SK-N-SH (cell line): Measurements from ENCODE around the gene PRPH. TPM values are rescaled to one million over a fixed set of nuclear protein-coding genes. Genes with fewer than 3 reads are reported as not detected.

Experiments
- CTCF ChIA-PET: fragments of 300-600, 350-600 bp; formaldehyde crosslinking; extraction: SDS; loops from one replicate; lab custom pipeline; 2021; lab: Yijun Ruan, JAX
- POLR2A ChIA-PET: fragments of 350-600 bp; sonication (Branson Sonifier 250); formaldehyde crosslinking; extraction: SDS; loops from one replicate; lab custom pipeline; 2020; ENCODE audit warnings: antibody characterized with exemption, inconsistent platforms; lab: Yijun Ruan, JAX
- DNase-seq: peaks from one replicate; pipeline ENCODE4 v3.0.0; 2012
- H2AFZ ChIP-seq: fragments of 200-600 bp; sonication (generic); 2 replicates; pipeline ENCODE4 v1.8.1; 2016; ENCODE audit warnings: antibody characterized with exemption, mild to moderate bottlenecking, low read depth
- H3F3A ChIP-seq: fragments of 200-600 bp; sonication (generic); replicated peaks from 2 replicates; pipeline ENCODE3; 2016; ENCODE audit warnings: antibody characterized with exemption, mild to moderate bottlenecking; ENCODE audit not compliant: insufficient read depth
- H3K27ac ChIP-seq, 2 experiments: fragments of 200-500 bp in 1 of 2; fragments of 200-600 bp in 1 of 2; sonication (Bioruptor generic) in 1 of 2; sonication (generic), shearing (Covaris generic) in 1 of 2; 2 replicates each; pipeline versions ENCODE4 v1.5.1 to v1.6.1; 2014 to 2016; ENCODE audit warnings: low read depth in 2 of 2, inconsistent platforms in 1 of 2, low read length in 1 of 2, mild to moderate bottlenecking in 1 of 2, mixed read lengths in 1 of 2
- H3K27me3 ChIP-seq: fragments of 200-600 bp; sonication (generic), shearing (Covaris generic); 2 replicates; pipeline ENCODE4 v1.6.1; 2016; ENCODE audit warnings: mixed run types; ENCODE audit not compliant: insufficient read depth
- H3K36me3 ChIP-seq, 2 experiments: fragments of 200-500 bp in 1 of 2; fragments of 200-600 bp in 1 of 2; sonication (Bioruptor generic) in 1 of 2; sonication (generic) in 1 of 2; replicated peaks in 1 of 2; 2 replicates each; pipeline versions ENCODE3 to v1.5.1; 2014 to 2016; ENCODE audit warnings: low read length in 1 of 2, mild to moderate bottlenecking in 1 of 2; ENCODE audit not compliant: insufficient read depth in 2 of 2, control insufficient read depth in 1 of 2
- H3K4me1 ChIP-seq, 2 experiments: fragments of 200-500 bp in 1 of 2; fragments of 200-600 bp in 1 of 2; sonication (Bioruptor generic) in 1 of 2; sonication (generic), shearing (Covaris generic) in 1 of 2; 2 replicates each; pipeline versions ENCODE4 v1.5.1 to v1.6.1; 2014 to 2016; ENCODE audit warnings: low read depth in 1 of 2, low read length in 1 of 2, mixed run types in 1 of 2; ENCODE audit not compliant: insufficient read depth in 2 of 2, control insufficient read depth in 1 of 2
- H3K4me2 ChIP-seq: fragments of 200-600 bp; sonication (generic), shearing (Covaris generic); 2 replicates; pipeline ENCODE4 v1.6.1; 2017; ENCODE audit warnings: mixed run types
- H3K4me3 ChIP-seq, 2 experiments: fragments of 200-500 bp in 1 of 2; fragments of 200-600 bp in 1 of 2; sonication (Bioruptor generic) in 1 of 2; sonication (generic), shearing (Covaris generic) in 1 of 2; 2 replicates each; pipeline versions ENCODE4 v1.5.1 to v1.8.1; 2014 to 2016; ENCODE audit warnings: low read depth in 2 of 2, inconsistent platforms in 1 of 2, low read length in 1 of 2, mild to moderate bottlenecking in 1 of 2, mixed read lengths in 1 of 2, moderate library complexity in 1 of 2
- H3K79me2 ChIP-seq: fragments of 200-600 bp; sonication (generic); 2 replicates; pipeline ENCODE4 v1.8.1; 2017; ENCODE audit warnings: mild to moderate bottlenecking; ENCODE audit not compliant: insufficient read depth
- H3K9ac ChIP-seq: fragments of 200-600 bp; sonication (generic); 2 replicates; pipeline ENCODE4 v1.6.1; 2017; ENCODE audit warnings: mixed run types
- H3K9me2 ChIP-seq: fragments of 200-600 bp; sonication (generic); 2 replicates; pipeline ENCODE4 v1.6.1; 2017; ENCODE audit warnings: mixed run types
- H3K9me3 ChIP-seq: fragments of 200-600 bp; sonication (generic); 2 replicates; pipeline ENCODE4 v1.6.1; 2017; ENCODE audit warnings: mixed run types, mild to moderate bottlenecking, moderate library complexity
- H4K20me1 ChIP-seq: fragments of 200-600 bp; sonication (generic); 2 replicates; pipeline ENCODE4 v1.6.1; 2017; ENCODE audit warnings: mild to moderate bottlenecking, mixed run types; ENCODE audit not compliant: insufficient read depth
- GABPA ChIP-seq: IDR thresholded peaks from 2 replicates; pipeline ENCODE4 v1.4.0; 2012; ENCODE audit warnings: low read depth, mild to moderate bottlenecking
- NFIC ChIP-seq: IDR thresholded peaks from 2 replicates; pipeline ENCODE4 v1.4.0; 2012; ENCODE audit warnings: borderline replicate concordance
- POLR2AphosphoS5 ChIP-seq: IDR thresholded peaks from 2 replicates; pipeline ENCODE4 v1.6.1; 2012; ENCODE audit warnings: low read depth, low read length
- REST ChIP-seq: IDR thresholded peaks from 2 replicates; pipeline ENCODE4 v1.6.1; 2012; ENCODE audit warnings: mild to moderate bottlenecking, low read depth, low read length, moderate library complexity
- RFX5 ChIP-seq: IDR thresholded peaks from 2 replicates; pipeline ENCODE4 v1.6.1; 2012; ENCODE audit warnings: mild to moderate bottlenecking, improper control_type of control experiment, low read length
- RXRA ChIP-seq: IDR thresholded peaks from 2 replicates; pipeline ENCODE4 v1.4.0; 2012; ENCODE audit warnings: low read depth, mild to moderate bottlenecking, borderline replicate concordance
- SMC3 ChIP-seq: IDR thresholded peaks from 2 replicates; pipeline ENCODE4 v1.6.1; 2012; ENCODE audit warnings: low read depth, low read length, improper control_type of control experiment
- TAF1 ChIP-seq: IDR thresholded peaks from 2 replicates; pipeline ENCODE4 v1.6.1; 2012; ENCODE audit warnings: low read depth, mild to moderate bottlenecking, low read length, moderate library complexity, borderline replicate concordance
- TCF12 ChIP-seq: IDR thresholded peaks from 2 replicates; pipeline ENCODE4 v1.4.0; 2012
- USF1 ChIP-seq: IDR thresholded peaks from 2 replicates; pipeline ENCODE4 v1.4.0; 2012; ENCODE audit warnings: low read depth, borderline replicate concordance
- WGBS: methylation state at CpG from one replicate; pipeline ENCODE4 v1.1.6; 2017; ENCODE audit warnings: low lambda C conversion rate; 5-methylcytosine and 5-hydroxymethylcytosine counted together
- polyA plus RNA-seq, 3 experiments: library from polyadenylated mRNA; depleted of rRNA; stranded (reverse); fragments of >200 nt; gene quantifications; 2 replicates each; pipeline ENCODE4 v1.2.3, GENCODE V29; 2012
- TF ChIP-seq, protein P1 (sequence below): IDR thresholded peaks from 2 replicates; pipeline ENCODE4 v1.4.0; 2012; ENCODE audit warnings: low read depth, borderline replicate concordance

PRPH gene
- polyA plus RNA-seq, 1 of the 3 experiments (the other 2 are of a cell fraction): 1.9 TPM

DNA sequence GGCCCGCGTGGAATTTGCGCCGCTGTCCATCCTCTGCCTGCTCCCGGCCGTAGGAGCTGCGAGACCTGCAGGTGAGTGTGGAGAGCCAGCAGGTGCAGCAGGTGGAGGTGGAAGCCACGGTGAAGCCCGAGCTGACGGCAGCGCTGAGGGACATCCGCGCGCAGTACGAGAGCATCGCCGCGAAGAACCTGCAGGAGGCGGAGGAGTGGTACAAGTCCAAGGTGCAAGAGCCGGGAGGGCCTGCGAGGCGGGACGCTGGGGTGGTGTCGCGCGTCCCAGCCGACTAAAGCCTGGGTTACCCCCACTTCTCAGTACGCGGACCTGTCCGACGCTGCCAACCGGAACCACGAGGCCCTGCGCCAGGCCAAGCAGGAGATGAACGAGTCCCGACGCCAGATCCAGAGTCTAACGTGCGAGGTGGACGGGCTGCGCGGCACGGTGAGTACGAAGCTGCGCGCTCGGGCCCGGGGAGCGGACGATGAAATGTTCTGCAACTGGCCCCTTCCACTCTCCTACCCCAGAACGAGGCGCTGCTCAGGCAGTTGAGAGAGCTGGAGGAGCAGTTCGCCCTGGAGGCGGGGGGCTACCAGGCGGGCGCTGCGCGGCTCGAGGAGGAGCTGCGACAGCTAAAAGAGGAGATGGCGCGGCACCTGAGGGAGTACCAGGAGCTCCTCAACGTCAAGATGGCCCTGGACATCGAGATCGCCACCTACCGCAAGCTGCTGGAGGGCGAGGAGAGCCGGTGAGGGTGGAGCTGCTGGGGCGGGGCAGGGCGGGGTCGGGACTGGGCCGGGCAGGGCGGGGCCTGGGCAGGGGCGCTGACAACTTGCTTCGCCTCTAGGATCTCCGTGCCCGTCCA, 2.1 kb downstream of the PRPH start:
- Histone ChIP-seq H3K4me3 (peak overlapping the region in 1 of 2 experiments; percentile 0; a peak in 2 of 4 replicates), H3K4me2 (no peak overlapping the region), H3F3A (no peaks in the 10 kb centered on the region), H3K9me2 (no peaks in the 10 kb centered on the region)
- CTCF ChIA-PET: interaction anchor here (0.6 to 29.6 kb wide), 3 partner anchors 40 to 60 kb away, joined by 3 to 658 read pairs (median 256); partner anchors contain the start of genes C1QL4 and DNAJC22
- DNase-seq: peak; percentile 29
- no peak for TF ChIP-seq RFX5
- TF ChIP-seq REST: no peak
- no peak for TF ChIP-seq SMC3
- no peak for TF ChIP-seq GABPA
- TF ChIP-seq TAF1: no peak
- TF ChIP-seq POLR2AphosphoS5: no peak
- TF ChIP-seq, all 33 proteins: peak for 0
- Histone ChIP-seq H2AFZ (no peak overlapping the region), H3K9ac (no peak overlapping the region), H3K79me2 (no peaks in the 10 kb centered on the region), H4K20me1 (no peaks in the 10 kb centered on the region), H3K27ac (no peak overlapping the region), H3K4me1 (peaks cover 7 to 31% of the 10 kb centered on the region in 2 experiments; a peak in 3 of 4 replicates), H3K9me3 (no peaks in the 10 kb centered on the region), H3K36me3 (no peaks in the 10 kb centered on the region), H3K27me3 (no peaks in the 10 kb centered on the region)
- 81% methylated on average over 58 of the region's 77 CpGs for WGBS
- POLR2A ChIA-PET: no interaction called here

DNA sequence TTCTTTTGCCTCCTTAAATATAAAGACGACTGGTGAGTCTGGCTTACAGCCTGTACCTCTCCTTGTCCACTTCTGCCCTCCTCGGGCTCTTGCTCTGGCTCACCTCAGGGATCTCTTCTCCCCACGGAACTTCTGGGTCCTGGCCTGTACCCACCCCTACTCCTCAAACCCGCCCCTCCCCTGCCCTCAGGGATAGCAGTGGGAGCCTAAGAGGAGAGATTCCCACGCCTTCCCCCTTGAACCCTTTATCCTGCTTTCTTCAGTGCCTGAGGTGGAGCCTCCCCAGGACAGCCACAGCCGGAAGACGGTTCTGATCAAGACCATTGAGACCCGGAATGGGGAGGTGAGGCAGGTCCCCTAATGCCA, 2.7 kb downstream of the PRPH start:
- no peak overlapping the region for H3K4me2 ChIP-seq
- no peaks in the 10 kb centered on the region for H3K9me2 ChIP-seq
- 66% methylated on average over 8 of the region's 8 CpGs for WGBS
- H3F3A ChIP-seq: no peaks in the 10 kb centered on the region
- no peaks in the 10 kb centered on the region for H3K79me2 ChIP-seq
- H3K4me3 ChIP-seq: no peak overlapping the region
- no peak overlapping the region for H3K9ac ChIP-seq
- peaks cover 7 to 26% of the 10 kb centered on the region in 2 experiments; a peak in 3 of 4 replicates for H3K4me1 ChIP-seq
- H3K36me3 ChIP-seq: no peaks in the 10 kb centered on the region
- H3K27ac ChIP-seq: no peak overlapping the region
- H2AFZ ChIP-seq: no peak overlapping the region
- TF ChIP-seq TCF12 (no peak), NFIC (no peak), RXRA (no peak), USF1 (no peak)
- TF ChIP-seq, protein P1, sequence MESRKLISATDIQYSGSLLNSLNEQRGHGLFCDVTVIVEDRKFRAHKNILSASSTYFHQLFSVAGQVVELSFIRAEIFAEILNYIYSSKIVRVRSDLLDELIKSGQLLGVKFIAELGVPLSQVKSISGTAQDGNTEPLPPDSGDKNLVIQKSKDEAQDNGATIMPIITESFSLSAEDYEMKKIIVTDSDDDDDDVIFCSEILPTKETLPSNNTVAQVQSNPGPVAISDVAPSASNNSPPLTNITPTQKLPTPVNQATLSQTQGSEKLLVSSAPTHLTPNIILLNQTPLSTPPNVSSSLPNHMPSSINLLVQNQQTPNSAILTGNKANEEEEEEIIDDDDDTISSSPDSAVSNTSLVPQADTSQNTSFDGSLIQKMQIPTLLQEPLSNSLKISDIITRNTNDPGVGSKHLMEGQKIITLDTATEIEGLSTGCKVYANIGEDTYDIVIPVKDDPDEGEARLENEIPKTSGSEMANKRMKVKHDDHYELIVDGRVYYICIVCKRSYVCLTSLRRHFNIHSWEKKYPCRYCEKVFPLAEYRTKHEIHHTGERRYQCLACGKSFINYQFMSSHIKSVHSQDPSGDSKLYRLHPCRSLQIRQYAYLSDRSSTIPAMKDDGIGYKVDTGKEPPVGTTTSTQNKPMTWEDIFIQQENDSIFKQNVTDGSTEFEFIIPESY: no peak
- H3K27me3 ChIP-seq: no peaks in the 10 kb centered on the region
- no peak for DNase-seq
- H4K20me1 ChIP-seq: no peaks in the 10 kb centered on the region
- no peaks in the 10 kb centered on the region for H3K9me3 ChIP-seq
- ChIA-PET POLR2A (no interaction called here), CTCF (interaction anchor here (14.4 to 29.6 kb wide), 2 partner anchors 39 to 53 kb away, joined by 256 to 658 read pairs; partner anchors contain the start of genes C1QL4 and DNAJC22)
